Measurements from ENCODE around the gene HNRNPA2B1. TPM values are rescaled to one million over a fixed set of nuclear protein-coding genes. Genes with fewer than 3 reads are reported as not detected.

Gene HNRNPA2B1
- total and polyA plus RNA-seq, 2 of the 8 experiments (the other 6 are each of a cell fraction or from before 2014, with no cell fraction given): 276 to 1,255 TPM

GRCh38 chr7:26213807-26214515, 13.4 kb upstream of the HNRNPA2B1 start:
- H2AK5ac ChIP-seq (ENCODE audit: low read depth, low read length): no peak overlapping the region; the same call in 1 of the 2 replicates
- ChIA-PET CTCF (ENCODE audit: partially characterized antibody) (interaction anchor here (0.7 kb wide), 1 partner anchor 10 kb away, joined by 3 read pairs; no protein-coding TSS in a partner anchor), POLR2A (ENCODE audit: partially characterized antibody) (interaction anchor here (0.6 to 17.7 kb wide), 13 partner anchors 8 to 1235 kb away, joined by 3 to 442 read pairs (median 3); partner anchors contain the start of genes CBX3, HNRNPA2B1 and NFE2L3)

More at GRCh38 chr7:26213807-26214515, 13.4 kb upstream of the HNRNPA2B1 start:
- Histone ChIP-seq H3K23me2 (ENCODE audit: low read depth, low read length) (no peaks in the 10 kb centered on the region), H3K4ac (replicated peaks; ENCODE audit: insufficient read length, low read depth, low read length) (no peak overlapping the region), H3K36me3 (ENCODE audit: control insufficient read depth in 2 of 4, insufficient read depth in 4 of 4, low read length in 3 of 4) (peaks cover 18 to 40% (median 28%) of the 10 kb centered on the region in 4 experiments), H3K4me3 (ENCODE audit: extremely low read depth in 1 of 4, insufficient read depth in 2 of 4, low read depth in 3 of 4, low read length in 4 of 4) (no peak overlapping the region), H2AFZ (ENCODE audit: low read length) (no peak overlapping the region), H3K79me2 (ENCODE audit: control insufficient read depth in 1 of 2, insufficient read depth in 2 of 2, low read length in 2 of 2) (peaks cover 0 to 17% of the 10 kb centered on the region in 2 experiments; a peak in 2 of 4 replicates), H3K79me1 (ENCODE audit: low read depth, low read length) (no peaks in the 10 kb centered on the region), H3K27me3 (replicated peaks in 1 of 4; ENCODE audit: control insufficient read depth in 3 of 4, extremely low read depth in 1 of 4, insufficient read depth in 3 of 4, low read length in 3 of 4) (no peaks in the 10 kb centered on the region), H3K23ac (ENCODE audit: insufficient read length) (no peak overlapping the region), H2BK5ac (ENCODE audit: low read depth, low read length) (no peak overlapping the region), H2BK15ac (ENCODE audit: low read length) (no peak overlapping the region), H3K18ac (ENCODE audit: extremely low read depth, low read length) (no peak overlapping the region), H2BK20ac (ENCODE audit: low read length) (no peak overlapping the region), H4K91ac (replicated peaks; ENCODE audit: insufficient read length, low read length) (no peak overlapping the region), H3K56ac (replicated peaks; ENCODE audit: insufficient read length, low read depth, low read length) (no peak overlapping the region), H4K20me1 (replicated peaks in 1 of 2; ENCODE audit: control insufficient read depth in 1 of 2, insufficient read depth in 2 of 2, low read length in 2 of 2) (peaks cover 0 to 2% of the 10 kb centered on the region in 2 experiments), H3K9me3 (ENCODE audit: insufficient read depth in 2 of 2, low read depth in 1 of 2, low read length in 1 of 2) (no peaks in the 10 kb centered on the region), H2BK12ac (ENCODE audit: low read depth, low read length) (no peak overlapping the region), H3K14ac (ENCODE audit: insufficient read length) (no peak overlapping the region), H2BK120ac (replicated peaks; ENCODE audit: low read depth, low read length) (no peak overlapping the region), H4K8ac (ENCODE audit: extremely low read depth, insufficient read depth, low read length) (no peak overlapping the region), H3K4me1 (replicated peaks in 1 of 4; ENCODE audit: control insufficient read depth in 3 of 4, insufficient read depth in 4 of 4, low read length in 3 of 4) (no peaks in the 10 kb centered on the region), H3K4me2 (ENCODE audit: insufficient read depth in 1 of 2, low read depth in 2 of 2, low read length in 2 of 2) (no peak overlapping the region), H4K5ac (ENCODE audit: insufficient read length, low read depth, low read length) (no peak overlapping the region), H3K27ac (ENCODE audit: low read depth, low read length) (no peak overlapping the region), H3K9ac (replicated peaks in 1 of 4; ENCODE audit: extremely low read depth in 1 of 4, low read depth in 3 of 4, low read length in 3 of 4) (no peak overlapping the region)
- no peak for DNase-seq (ENCODE audit: low read depth in 1 of 2, low spot score in 2 of 2)
- no peak for TF ChIP-seq E2F6 (IDR thresholded peaks at IDR 0.05)
- peak; percentile 61; the same call in 1 of the 2 replicates for TF ChIP-seq POLR2AphosphoS5 (IDR thresholded peaks at IDR 0.05; ENCODE audit: low read depth, low read length)
- peak; percentile 57; the same call in 1 of the 2 replicates for TF ChIP-seq CEBPB (IDR thresholded peaks at IDR 0.05; ENCODE audit: low read depth, low read length)
- TF ChIP-seq RXRA (IDR thresholded peaks at IDR 0.05; ENCODE audit: insufficient read depth, low read depth, low read length): no peak
- TF ChIP-seq POLR2A (IDR thresholded peaks at IDR 0.05; ENCODE audit: control extremely low read depth in 1 of 2, low read depth in 2 of 2, low read length in 2 of 2): peak in 1 of 2 experiments; percentile 65; a peak in 2 of 3 replicates
- no peak for FAIRE-seq
- WGBS, 2 experiments (ENCODE audit: extremely low coverage in 1 of 2, insufficient coverage in 1 of 2, insufficient read length in 1 of 2, insufficient replicate concordance in 2 of 2, low coverage in 1 of 2, low lambda C conversion rate in 2 of 2, missing lambda C conversion rate in 1 of 2): 85% methylated on average over 5 of the region's 5 CpGs; no CpG with 5 or more reads in 1 of the 2 experiments

Data from H1 (cell line).